Measurements from ENCODE around the gene DCLK1. TPM values are rescaled to one million over a fixed set of nuclear protein-coding genes. Genes with fewer than 3 reads are reported as not detected.
"Not testable (repeated sequence)": the region's sequence is repeated elsewhere in the genome, so short reads cannot be mapped to it uniquely, and the experiment has no call there.

DCLK1 gene
- total RNA-seq, 1 donor from 2014 or later, result 22.6 TPM

- Histone ChIP-seq H3K4me1 (peaks cover 0 to 7% of the 10 kb centered on the region in 2 donors), H3K27me3 (no peaks in the 10 kb centered on the region), H3K27ac (no peak overlapping the region), H3K36me3 (no peaks in the 10 kb centered on the region), H3K4me3 (no peak overlapping the region), H3K9me3 (no peaks in the 10 kb centered on the region)
- DNase-seq (ENCODE audit: low spot score in 2 of 2), result no peak
- intact Hi-C loops (cut with DNase I), result no loop called here
- TF ChIP-seq CTCF (IDR thresholded peaks at IDR 0.05), result no peak
Observed at GRCh38 chr13:35977060-35977459, 154.1 kb downstream of the DCLK1 start.

- Histone ChIP-seq H3K9me3 (no peaks in the 10 kb centered on the region), H3K4me3 (no peak overlapping the region), H3K4me1 (peaks cover 0 to 7% of the 10 kb centered on the region in 2 donors), H3K27me3 (no peaks in the 10 kb centered on the region), H3K36me3 (no peaks in the 10 kb centered on the region), H3K27ac (no peak overlapping the region)
- intact Hi-C loops (cut with DNase I), result no loop called here
- no peak for TF ChIP-seq CTCF (IDR thresholded peaks at IDR 0.05)
- no peak for DNase-seq (ENCODE audit: low spot score in 2 of 2)
Observed at GRCh38 chr13:35976126-35976525, 155.1 kb downstream of the DCLK1 start.

- DNase-seq (ENCODE audit: low spot score in 2 of 2); H3K27me3 ChIP-seq; intact Hi-C loops (cut with DNase I): not testable (repeated sequence)
Observed at GRCh38 chr13:35966951-35967350, 164.2 kb downstream of the DCLK1 start.

GRCh38 chr13:35966024-35966423, 165.2 kb downstream of the DCLK1 start:
- Histone ChIP-seq H3K27ac (no peak overlapping the region), H3K9me3 (peaks cover 0 to 5% of the 10 kb centered on the region in 2 donors), H3K4me1 (no peaks in the 10 kb centered on the region), H3K36me3 (no peaks in the 10 kb centered on the region), H3K27me3 (no peaks in the 10 kb centered on the region), H3K4me3 (no peak overlapping the region)
- DNase-seq (ENCODE audit: low spot score in 2 of 2), result no peak
- intact Hi-C loops (cut with DNase I), result no loop called here
- TF ChIP-seq CTCF (IDR thresholded peaks at IDR 0.05), result no peak

More at GRCh38 chr13:35966951-35967350, 164.2 kb downstream of the DCLK1 start:
- H3K4me3 ChIP-seq, H3K4me1 ChIP-seq, H3K27ac ChIP-seq, H3K9me3 ChIP-seq, H3K36me3 ChIP-seq: not testable (repeated sequence)

- intact Hi-C loops (cut with DNase I), result no loop called here
- DNase-seq (ENCODE audit: low spot score in 2 of 2), result no peak
- H3K36me3 ChIP-seq, result no peaks in the 10 kb centered on the region
Observed at GRCh38 chr13:35965226-35965927, 165.8 kb downstream of the DCLK1 start.

More at GRCh38 chr13:35965226-35965927, 165.8 kb downstream of the DCLK1 start:
- no peak for TF ChIP-seq CTCF (IDR thresholded peaks at IDR 0.05)
- no peaks in the 10 kb centered on the region for H3K27me3 ChIP-seq
- H3K27ac ChIP-seq, result peak overlapping the region in 1 of 2 donors; percentile 11
- H3K9me3 ChIP-seq, result peaks cover 0 to 5% of the 10 kb centered on the region in 2 donors
- H3K4me1 ChIP-seq, result no peaks in the 10 kb centered on the region
- H3K4me3 ChIP-seq, result no peak overlapping the region

Data from ascending aorta (tissue), 2 donors.